Hypothalamus (tissue), 51 donors: ENCODE measurements around the gene EBF3.

Experiments
- DNase-seq, 51 donors: peaks; one replicate each; lab custom pipeline; 2025; lab: John Stamatoyannopoulos, UW

EBF3 gene

GRCh38 chr10:129972145-129972965, 8.3 kb upstream of the EBF3 start:
- no peak for DNase-seq

GRCh38 chr10:129971381-129972144, 7.5 kb upstream of the EBF3 start:
- DNase-seq = peak in 10 of 51 donors; percentile 5 to 57 (median 16)

- DNase-seq = no peak
Measured at GRCh38 chr10:129970465-129971364, 6.6 kb upstream of the EBF3 start.

DNA sequence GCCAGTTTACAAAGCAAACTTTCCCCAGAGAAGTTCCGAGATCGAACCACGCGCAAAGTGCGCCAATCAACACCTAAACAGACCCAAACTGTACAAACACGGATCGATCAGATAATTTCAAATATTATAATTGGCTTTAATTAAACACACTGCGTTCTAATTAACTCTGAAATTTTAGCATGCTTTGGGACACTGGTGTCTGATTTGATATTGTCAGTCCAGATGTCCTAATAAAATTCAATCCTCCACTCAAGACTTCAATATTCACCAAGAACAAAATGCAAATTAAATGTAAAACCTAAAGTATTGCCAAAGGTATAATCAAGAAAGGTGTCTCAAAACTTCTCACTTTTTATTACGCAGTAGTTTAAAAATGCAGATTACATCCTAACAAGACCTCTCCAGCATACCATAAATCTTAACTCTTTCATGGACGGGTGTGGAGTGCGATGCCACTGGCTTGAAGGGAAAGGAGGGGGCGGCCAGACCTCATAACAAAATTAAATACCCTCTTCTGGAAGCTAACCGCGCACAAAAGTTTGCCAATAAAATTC, 5.9 kb upstream of the EBF3 start:
- DNase-seq = no peak

- no peak for DNase-seq
Measured at GRCh38 chr10:129969184-129969910, 5.3 kb upstream of the EBF3 start.

- DNase-seq = no peak
Measured at GRCh38 chr10:129968853-129969183, 4.7 kb upstream of the EBF3 start.

GRCh38 chr10:129968020-129968852, 4.2 kb upstream of the EBF3 start:
- no peak for DNase-seq

DNA sequence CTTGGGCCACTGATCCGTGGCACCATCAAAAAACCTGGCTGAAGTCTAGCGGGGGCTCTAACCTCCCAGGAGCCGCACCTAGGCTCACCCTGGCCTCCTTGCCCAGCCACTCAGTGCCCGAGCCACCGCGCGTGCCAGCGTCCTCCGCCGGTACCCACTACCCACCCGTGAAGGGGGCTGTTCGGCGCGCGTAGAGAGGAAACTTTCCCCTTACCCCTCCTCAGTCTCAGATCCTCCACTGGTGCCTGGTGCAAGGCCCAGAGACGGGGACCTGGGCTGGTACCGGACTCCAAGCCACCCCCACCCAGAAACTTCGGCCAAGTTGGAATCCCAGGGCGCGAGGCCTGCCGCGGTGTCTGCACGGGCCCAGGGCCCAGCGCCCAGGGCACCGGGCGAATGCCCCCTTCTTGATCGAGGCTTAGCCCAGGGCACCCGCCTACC, 3.5 kb upstream of the EBF3 start:
- DNase-seq = no peak

- no peak for DNase-seq
Measured at GRCh38 chr10:129966889-129967578, 3.0 kb upstream of the EBF3 start.

GRCh38 chr10:129966370-129966888, 2.4 kb upstream of the EBF3 start:
- DNase-seq = no peak

DNA sequence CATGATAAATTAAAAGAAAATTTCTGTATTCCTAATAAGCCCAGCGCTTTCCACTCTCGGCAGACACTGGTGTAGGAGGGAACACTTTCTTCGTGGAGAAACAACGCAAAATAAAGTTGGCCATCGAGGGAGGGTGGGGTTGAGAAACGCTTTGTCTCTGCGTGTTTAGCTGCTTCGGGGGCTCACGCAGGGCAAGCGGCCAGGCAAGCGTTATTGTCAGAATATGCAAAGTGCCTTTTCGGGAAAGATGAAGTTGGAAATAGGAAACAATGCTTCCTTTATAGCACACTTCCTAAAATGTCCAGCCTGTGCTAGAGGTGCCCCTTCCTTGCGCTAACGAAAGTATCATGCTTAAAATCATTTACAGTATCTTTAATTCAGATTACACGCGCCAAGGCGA, 1.9 kb upstream of the EBF3 start:
- no peak for DNase-seq

DNA sequence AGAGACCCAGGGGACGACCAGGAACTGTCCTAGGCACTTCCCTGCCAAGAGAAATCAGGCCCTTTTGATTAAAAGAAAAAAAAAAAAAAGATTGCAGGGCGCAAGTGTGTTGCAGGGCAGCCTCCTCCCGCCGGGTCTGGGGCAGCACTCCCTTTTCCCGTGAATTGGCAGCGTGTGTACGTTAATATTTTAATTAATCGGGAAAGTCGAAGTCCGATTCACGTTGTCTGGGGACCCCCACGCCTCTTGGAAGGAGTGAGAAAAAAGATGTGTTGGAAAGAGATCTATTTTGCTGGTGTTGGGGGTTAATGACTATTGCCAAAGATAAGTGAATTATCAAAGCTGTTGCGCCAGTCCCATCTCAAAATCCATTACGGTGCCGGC, 1.3 kb upstream of the EBF3 start:
- DNase-seq = no peak

DNA sequence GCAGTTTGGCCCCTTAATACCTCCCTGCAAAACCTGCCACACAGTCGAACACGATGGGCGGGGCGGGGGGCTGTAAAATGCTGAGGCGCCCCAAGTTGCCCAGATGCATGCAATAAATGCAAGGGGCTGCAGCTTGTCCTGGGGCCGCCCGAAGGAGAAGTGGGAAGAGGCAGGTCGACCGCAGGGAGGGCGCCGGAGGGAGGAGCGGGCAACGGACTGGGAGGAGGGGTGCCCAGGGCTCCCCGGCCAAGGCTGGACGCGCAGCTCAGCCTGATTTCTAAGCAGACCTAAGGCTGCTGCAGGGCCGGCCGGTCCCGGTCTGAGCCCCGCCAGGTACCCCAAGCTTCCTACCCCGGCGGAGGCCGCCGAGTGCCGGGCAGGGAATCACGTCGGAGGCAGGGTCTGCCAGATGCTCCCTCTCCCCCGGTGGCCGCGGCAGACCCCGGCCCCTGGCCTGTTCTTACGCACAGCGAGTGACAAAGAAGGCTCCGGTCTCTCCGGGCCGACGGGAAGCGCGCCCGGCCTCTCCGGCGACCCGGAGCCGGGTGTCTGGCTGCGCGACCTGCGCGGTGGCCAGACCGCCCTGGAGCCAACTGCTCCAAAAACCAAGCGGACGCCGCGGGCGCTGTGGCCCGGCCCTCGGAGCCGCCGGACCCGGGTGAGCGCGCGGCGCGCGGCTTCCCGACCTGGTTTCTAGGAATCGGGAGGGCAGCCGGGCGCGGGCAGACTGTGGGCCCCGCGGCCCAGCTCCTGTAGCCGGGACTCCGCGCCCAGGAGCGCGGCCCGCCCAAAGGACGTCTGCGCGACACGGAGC, 744 bp upstream of the EBF3 start:
- no peak for DNase-seq

DNA sequence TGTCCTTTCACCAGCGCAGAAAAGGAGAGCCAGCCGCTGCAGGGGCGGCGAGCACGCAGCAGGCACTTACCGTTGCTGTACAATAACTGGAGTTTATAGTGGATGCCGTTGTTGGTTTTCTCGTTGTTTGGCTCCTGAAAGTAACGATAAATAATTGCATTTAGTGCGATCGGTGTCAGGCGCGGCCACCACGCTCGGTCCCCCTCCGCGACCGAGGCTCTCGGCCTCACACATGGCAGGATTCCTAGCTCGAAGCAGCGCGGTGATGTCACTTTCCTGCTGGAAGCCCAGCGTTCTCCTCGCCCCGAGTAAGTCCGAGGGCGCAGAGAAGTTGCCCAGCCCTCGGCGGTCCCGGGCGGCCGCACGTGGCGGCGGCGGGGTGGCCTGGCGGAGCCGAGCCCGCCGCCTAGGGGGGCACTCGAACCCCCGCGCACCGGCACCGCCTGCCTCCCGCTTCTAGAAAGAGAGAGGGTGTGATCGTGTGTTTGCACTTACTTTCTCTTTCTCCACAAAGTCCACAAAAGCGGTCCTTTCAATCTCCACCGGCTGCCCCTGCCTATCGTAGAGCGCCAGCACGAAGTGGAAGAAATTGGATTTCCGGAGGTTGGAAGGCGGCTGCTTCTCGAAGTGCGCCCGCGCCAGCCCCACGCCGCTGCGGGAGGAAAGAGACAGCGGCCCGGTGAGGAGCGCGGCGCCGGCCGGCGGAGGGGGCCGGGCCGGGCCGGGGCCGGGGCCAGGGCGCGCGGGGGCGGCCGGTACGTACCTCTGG, 1.0 kb downstream of the EBF3 start:
- no peak for DNase-seq

GRCh38 chr10:129962031-129962871, 1.8 kb downstream of the EBF3 start:
- DNase-seq = no peak
